ENCODE data around the gene DRC7.

GRCh38 chr16:57721356-57722209 is 27.0 kb downstream of the DRC7 start:
- TF ChIP-seq RAD21 (IDR thresholded peaks at IDR 0.05; ENCODE audit: insufficient read depth, low read depth, low read length) = no peak
- no peak for TF ChIP-seq FOS (IDR thresholded peaks at IDR 0.05; ENCODE audit: borderline replicate concordance, extremely low read depth, insufficient read length)
- TF ChIP-seq NRF1 (conservative IDR thresholded peaks at IDR 0.05; ENCODE audit: low read depth, low read length) = no peak
- TF ChIP-seq TCF12 (IDR thresholded peaks at IDR 0.05; ENCODE audit: low read depth, low read length) = no peak
- TF ChIP-seq NR2C2 (IDR thresholded peaks at IDR 0.05; ENCODE audit: borderline replicate concordance, control insufficient read depth, insufficient read length, low read depth) = no peak
- no peak for TF ChIP-seq FOXK2 (IDR thresholded peaks at IDR 0.05)
- TF ChIP-seq CEBPZ (IDR thresholded peaks at IDR 0.05; ENCODE audit: low read depth, low read length) = no peak
- no peak for TF ChIP-seq CBX3 (IDR thresholded peaks at IDR 0.05; ENCODE audit: borderline replicate concordance, low read depth)
- TF ChIP-seq SIN3A (IDR thresholded peaks at IDR 0.05; ENCODE audit: low read depth, low read length) = no peak
- TF ChIP-seq ATF7 (IDR thresholded peaks at IDR 0.05; ENCODE audit: low read depth) = no peak
